ENCODE results near the gene ZNF69. TPM values are rescaled to one million over a fixed set of nuclear protein-coding genes. Genes with fewer than 3 reads are reported as not detected.
"Not testable (repeated sequence)": the region's sequence is repeated elsewhere in the genome, so short reads cannot be mapped to it uniquely, and the experiment has no call there.

ZNF69 gene
- total RNA-seq, 1 experiment from 2014 or later, result 4.3 TPM

GRCh38 chr19:11949201-11949600 lies 61.6 kb downstream of the ZNF69 start:
- H2AFZ ChIP-seq (ENCODE audit: low read length), result no peak overlapping the region
- TF ChIP-seq EZH2 (IDR thresholded peaks at IDR 0.05; ENCODE audit: low read length, unreplicated experiment) (no peak), CTCF (conservative IDR thresholded peaks at IDR 0.05; ENCODE audit: low read depth, low read length) (no peak), EZH2phosphoT487 (IDR thresholded peaks at IDR 0.05; ENCODE audit: borderline replicate concordance, low read length) (no peak)
- H3K79me2 ChIP-seq (ENCODE audit: low read length), result no peaks in the 10 kb centered on the region; the same call in 1 of the 2 replicates
- ATAC-seq (no peak), DNase-seq (no peak)
- no peak overlapping the region for H3K27ac ChIP-seq (ENCODE audit: low read length)
- no peaks in the 10 kb centered on the region for H3K4me1 ChIP-seq (ENCODE audit: insufficient read depth, low read length)
- no peak overlapping the region for H3K9ac ChIP-seq (ENCODE audit: low read length)
- no peaks in the 10 kb centered on the region for H3K9me2 ChIP-seq (replicated peaks; ENCODE audit: low read length)
- H3K4me3 ChIP-seq (ENCODE audit: low read length), result peak overlapping the region; percentile 10; the same call in 1 of the 2 replicates
- ChIA-PET POLR2A (ENCODE audit: unreplicated experiment) (no interaction called here), CTCF (no interaction called here)
- BruUV-seq (replicated peaks), result TSS peak; percentile 2
- peaks cover 95% of the 10 kb centered on the region for H3K9me3 ChIP-seq (ENCODE audit: low read length)
- intact Hi-C loops (cut with micrococcal nuclease), result no loop called here
- no peaks in the 10 kb centered on the region for H3K27me3 ChIP-seq (ENCODE audit: low read length)
- no peaks in the 10 kb centered on the region for H4K20me1 ChIP-seq (ENCODE audit: low read length)
- H3K36me3 ChIP-seq (ENCODE audit: low read depth, low read length), result peaks cover 88% of the 10 kb centered on the region
- no peaks in the 10 kb centered on the region for H3F3A ChIP-seq (ENCODE audit: low read length, unreplicated experiment)
- no peak overlapping the region for H3K4me2 ChIP-seq (ENCODE audit: low read length)

GRCh38 chr19:11949614-11950080 lies 62.1 kb downstream of the ZNF69 start:
- POLR2A ChIA-PET (ENCODE audit: unreplicated experiment); BruUV-seq (replicated peaks): not testable (repeated sequence)

GRCh38 chr19:11950312-11950711 lies 62.7 kb downstream of the ZNF69 start:
- intact Hi-C loops (cut with micrococcal nuclease), result no loop called here
- Histone ChIP-seq H3K27ac (ENCODE audit: low read length) (no peak overlapping the region), H3K4me3 (ENCODE audit: low read length) (peak overlapping the region; percentile 10; the same call in 1 of the 2 replicates), H3K9ac (ENCODE audit: low read length) (no peak overlapping the region), H3K4me2 (ENCODE audit: low read length) (no peak overlapping the region), H3F3A (ENCODE audit: low read length, unreplicated experiment) (no peaks in the 10 kb centered on the region), H3K79me2 (ENCODE audit: low read length) (no peaks in the 10 kb centered on the region; the same call in 1 of the 2 replicates), H3K9me2 (replicated peaks; ENCODE audit: low read length) (no peaks in the 10 kb centered on the region), H3K27me3 (ENCODE audit: low read length) (no peaks in the 10 kb centered on the region), H3K4me1 (ENCODE audit: insufficient read depth, low read length) (no peaks in the 10 kb centered on the region), H2AFZ (ENCODE audit: low read length) (no peak overlapping the region), H3K9me3 (ENCODE audit: low read length) (peaks cover 90% of the 10 kb centered on the region), H3K36me3 (ENCODE audit: low read depth, low read length) (peaks cover 77% of the 10 kb centered on the region), H4K20me1 (ENCODE audit: low read length) (no peaks in the 10 kb centered on the region)
- ChIA-PET POLR2A (ENCODE audit: unreplicated experiment) (no interaction called here), CTCF (no interaction called here)
- DNase-seq (no peak), ATAC-seq (no peak)
- TF ChIP-seq CTCF (conservative IDR thresholded peaks at IDR 0.05; ENCODE audit: low read depth, low read length) (no peak), EZH2phosphoT487 (IDR thresholded peaks at IDR 0.05; ENCODE audit: borderline replicate concordance, low read length) (no peak), EZH2 (IDR thresholded peaks at IDR 0.05; ENCODE audit: low read length, unreplicated experiment) (no peak)
- BruUV-seq (replicated peaks), result no TSS peak

More at GRCh38 chr19:11949614-11950080, 62.1 kb downstream of the ZNF69 start:
- ATAC-seq; H3K79me2 ChIP-seq (ENCODE audit: low read length); DNase-seq; H2AFZ ChIP-seq (ENCODE audit: low read length); H3F3A ChIP-seq (ENCODE audit: low read length, unreplicated experiment); H3K27me3 ChIP-seq (ENCODE audit: low read length); H3K4me1 ChIP-seq (ENCODE audit: insufficient read depth, low read length); H3K9me2 ChIP-seq (replicated peaks; ENCODE audit: low read length); H4K20me1 ChIP-seq (ENCODE audit: low read length); H3K27ac ChIP-seq (ENCODE audit: low read length); intact Hi-C loops (cut with micrococcal nuclease); H3K9ac ChIP-seq (ENCODE audit: low read length); CTCF ChIA-PET; H3K4me2 ChIP-seq (ENCODE audit: low read length): not testable (repeated sequence)
- peak overlapping the region; percentile 10; the same call in 1 of the 2 replicates for H3K4me3 ChIP-seq (ENCODE audit: low read length)
- H3K9me3 ChIP-seq (ENCODE audit: low read length), result peaks cover 93% of the 10 kb centered on the region
- H3K36me3 ChIP-seq (ENCODE audit: low read depth, low read length), result peaks cover 84% of the 10 kb centered on the region

Other genes starting within 250 kb of the ZNF69 start
- gene ZNF823, start 148.8 kb upstream of the ZNF69 start, total RNA-seq (2014; rRNA removed), result 5.1 and 5.6 TPM in 2 replicates
- gene ZNF441, start 120.8 kb upstream of the ZNF69 start, total RNA-seq (2014; rRNA removed), result 6.9 and 8.0 TPM in 2 replicates
- 0.17 and 0.47 TPM in 2 replicates for gene ZNF491, start 89.3 kb upstream of the ZNF69 start, total RNA-seq (2014; rRNA removed)
- 11.6 and 11.9 TPM in 2 replicates for gene ZNF440, start 73.5 kb upstream of the ZNF69 start, total RNA-seq (2014; rRNA removed)
- 2.8 and 6.2 TPM in 2 replicates for gene ZNF439, start 39.1 kb upstream of the ZNF69 start, total RNA-seq (2014; rRNA removed)
- 6.7 and 9.5 TPM in 2 replicates for gene ZNF700, start 37.3 kb downstream of the ZNF69 start, total RNA-seq (2014; rRNA removed)
- 0.33 TPM in 1 of 2 replicates, not detected in the other for gene ZNF763, start 77.3 kb downstream of the ZNF69 start, total RNA-seq (2014; rRNA removed)
- gene ZNF433, start 147.9 kb downstream of the ZNF69 start, total RNA-seq (2014; rRNA removed), result 5.4 and 7.8 TPM in 2 replicates
- gene ZNF878, start 165.2 kb downstream of the ZNF69 start, total RNA-seq (2014; rRNA removed), result 0.23 and 1.9 TPM in 2 replicates
- gene ZNF844, start 176.9 kb downstream of the ZNF69 start, total RNA-seq (2014; rRNA removed), result 4.0 and 4.7 TPM in 2 replicates

Data from PC-3 (cell line).